ENCODE data around the gene IFNGR1. TPM values are rescaled to one million over a fixed set of nuclear protein-coding genes. Genes with fewer than 3 reads are reported as not detected.
A peak's percentile ranks its signal among the peaks of the same experiment; 100 is the strongest.
"Not testable (repeated sequence)": the region's sequence is repeated elsewhere in the genome, so short reads cannot be mapped to it uniquely, and the experiment has no call there.

IFNGR1 gene
- total RNA-seq, 1 experiment from 2014 or later, result 19.5 TPM

DNA sequence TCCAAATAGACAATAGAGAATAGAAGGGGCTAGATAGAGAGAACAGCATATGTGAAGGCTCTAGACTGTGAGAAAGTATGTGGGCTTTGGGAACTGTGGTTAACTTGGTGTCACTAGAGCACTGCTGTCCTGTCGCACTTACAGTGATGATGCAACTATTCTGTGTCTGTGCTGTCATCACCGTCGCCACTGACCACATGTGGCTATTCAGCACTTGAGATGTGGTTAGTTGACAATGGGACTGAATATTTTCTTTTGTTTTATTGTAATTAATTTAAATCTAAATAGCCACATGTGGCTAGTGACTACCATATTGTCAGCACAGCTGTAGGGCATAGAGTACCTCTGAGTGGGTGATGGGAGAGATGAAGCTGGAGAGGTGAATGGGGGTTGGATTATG, 39.0 kb upstream of the IFNGR1 start:
- no TSS peak for BruUV-seq (replicated peaks)
- peaks cover 20% of the 10 kb centered on the region for H3K4me1 ChIP-seq (replicated peaks; ENCODE audit: insufficient read depth)
- no peaks in the 10 kb centered on the region for H3K79me2 ChIP-seq (ENCODE audit: low read depth)
- H3K36me3 ChIP-seq (ENCODE audit: low read depth), result no peaks in the 10 kb centered on the region
- H3K9me3 ChIP-seq (ENCODE audit: insufficient read depth, low read depth), result peaks cover 21% of the 10 kb centered on the region; the same call in 1 of the 2 replicates
- no peak overlapping the region for H3K4me2 ChIP-seq
- intact Hi-C loops (cut with micrococcal nuclease; ENCODE audit: unreplicated experiment), result no loop called here
- no peaks in the 10 kb centered on the region for H4K20me1 ChIP-seq (ENCODE audit: insufficient read depth)
- H3F3A ChIP-seq (ENCODE audit: insufficient read depth, low read depth), result peaks cover 22% of the 10 kb centered on the region
- ChIA-PET CTCF (no interaction called here), POLR2A (ENCODE audit: unreplicated experiment) (no interaction called here)
- no peak overlapping the region for H3K27ac ChIP-seq
- peaks cover 3% of the 10 kb centered on the region; the same call in 1 of the 2 replicates for H3K27me3 ChIP-seq (ENCODE audit: insufficient read depth, low read depth)
- no peak overlapping the region for H3K4me3 ChIP-seq
- DNase-seq, result peak in 1 of 2 experiments; percentile 16
- no peak overlapping the region for H2AFZ ChIP-seq
- H3K9me2 ChIP-seq (ENCODE audit: insufficient read depth), result no peaks in the 10 kb centered on the region
- TF ChIP-seq, protein P1, sequence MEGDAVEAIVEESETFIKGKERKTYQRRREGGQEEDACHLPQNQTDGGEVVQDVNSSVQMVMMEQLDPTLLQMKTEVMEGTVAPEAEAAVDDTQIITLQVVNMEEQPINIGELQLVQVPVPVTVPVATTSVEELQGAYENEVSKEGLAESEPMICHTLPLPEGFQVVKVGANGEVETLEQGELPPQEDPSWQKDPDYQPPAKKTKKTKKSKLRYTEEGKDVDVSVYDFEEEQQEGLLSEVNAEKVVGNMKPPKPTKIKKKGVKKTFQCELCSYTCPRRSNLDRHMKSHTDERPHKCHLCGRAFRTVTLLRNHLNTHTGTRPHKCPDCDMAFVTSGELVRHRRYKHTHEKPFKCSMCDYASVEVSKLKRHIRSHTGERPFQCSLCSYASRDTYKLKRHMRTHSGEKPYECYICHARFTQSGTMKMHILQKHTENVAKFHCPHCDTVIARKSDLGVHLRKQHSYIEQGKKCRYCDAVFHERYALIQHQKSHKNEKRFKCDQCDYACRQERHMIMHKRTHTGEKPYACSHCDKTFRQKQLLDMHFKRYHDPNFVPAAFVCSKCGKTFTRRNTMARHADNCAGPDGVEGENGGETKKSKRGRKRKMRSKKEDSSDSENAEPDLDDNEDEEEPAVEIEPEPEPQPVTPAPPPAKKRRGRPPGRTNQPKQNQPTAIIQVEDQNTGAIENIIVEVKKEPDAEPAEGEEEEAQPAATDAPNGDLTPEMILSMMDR (conservative IDR thresholded peaks at IDR 0.05), result no peak
- no peak for TF ChIP-seq EZH2 (IDR thresholded peaks at IDR 0.05; ENCODE audit: low read depth)

DNA sequence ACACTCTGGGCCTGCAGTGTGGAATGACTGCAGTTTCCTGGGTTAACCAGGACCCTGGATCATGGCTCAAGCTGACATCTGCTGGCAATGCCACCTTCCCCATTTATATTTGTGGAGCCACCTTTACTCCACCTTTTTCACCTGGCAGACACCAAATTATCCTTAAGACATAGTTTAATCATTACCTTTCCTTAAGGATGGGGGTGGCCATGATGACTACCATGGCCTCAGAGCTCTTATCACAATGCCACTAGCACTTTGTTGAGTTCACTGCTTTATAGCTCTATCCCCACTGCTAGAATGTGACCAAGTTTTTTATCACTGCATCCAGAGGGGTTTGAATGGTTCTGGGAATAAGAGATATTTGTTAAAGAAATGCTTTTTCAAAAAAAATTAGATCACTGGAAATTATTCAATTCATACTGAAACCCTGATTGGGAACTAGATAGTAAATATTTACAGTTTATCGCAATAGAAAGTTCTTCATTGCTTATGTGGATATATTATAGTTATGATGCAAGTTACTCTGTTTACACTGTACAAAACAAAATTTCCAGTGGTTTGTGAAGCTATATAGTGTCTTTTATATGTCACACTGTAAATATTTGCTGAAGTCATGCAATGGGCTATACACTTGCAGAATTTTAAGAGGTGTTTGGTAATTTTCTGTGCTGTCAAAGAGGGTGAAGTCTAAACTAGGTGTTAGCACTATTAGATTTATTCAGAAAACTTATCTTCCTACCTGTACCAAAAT, 37.3 kb upstream of the IFNGR1 start:
- peak in 1 of 2 experiments; percentile 59 for DNase-seq
- Histone ChIP-seq H3K36me3 (ENCODE audit: low read depth) (no peaks in the 10 kb centered on the region), H3F3A (ENCODE audit: insufficient read depth, low read depth) (peaks cover 16% of the 10 kb centered on the region), H3K27ac (no peak overlapping the region), H3K9me3 (ENCODE audit: insufficient read depth, low read depth) (peaks cover 22% of the 10 kb centered on the region; the same call in 1 of the 2 replicates), H2AFZ (no peak overlapping the region), H3K4me1 (replicated peaks; ENCODE audit: insufficient read depth) (peaks cover 8% of the 10 kb centered on the region), H3K79me2 (ENCODE audit: low read depth) (no peaks in the 10 kb centered on the region), H3K4me3 (no peak overlapping the region), H3K27me3 (ENCODE audit: insufficient read depth, low read depth) (no peaks in the 10 kb centered on the region), H4K20me1 (ENCODE audit: insufficient read depth) (no peaks in the 10 kb centered on the region), H3K4me2 (no peak overlapping the region), H3K9me2 (ENCODE audit: insufficient read depth) (no peaks in the 10 kb centered on the region)
- no peak for TF ChIP-seq EZH2 (IDR thresholded peaks at IDR 0.05; ENCODE audit: low read depth)
- TF ChIP-seq, protein P1 (conservative IDR thresholded peaks at IDR 0.05), result no peak
- intact Hi-C loops (cut with micrococcal nuclease; ENCODE audit: unreplicated experiment), result no loop called here
- POLR2A ChIA-PET (ENCODE audit: unreplicated experiment), result no interaction called here
- BruUV-seq (replicated peaks), result no TSS peak
- CTCF ChIA-PET, result no interaction called here

DNA sequence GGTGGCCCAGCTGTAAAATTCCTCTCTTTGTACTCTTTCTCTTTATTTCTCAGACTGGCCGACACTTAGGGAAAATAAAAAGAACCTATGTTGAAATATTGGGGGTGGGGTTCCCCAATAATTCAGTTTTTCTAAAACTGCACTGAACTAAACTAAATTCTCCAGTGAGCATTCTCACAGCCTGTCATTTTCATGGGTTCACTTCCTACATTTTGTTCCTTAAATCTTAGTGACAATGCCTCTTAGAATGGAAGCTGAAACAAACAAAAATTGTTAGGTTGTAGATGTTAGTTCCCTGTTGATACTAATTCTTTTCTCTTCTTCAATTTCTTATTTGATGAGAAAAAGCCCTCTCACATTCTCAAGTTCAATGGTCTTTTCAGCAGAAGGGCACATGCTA, 35.8 kb upstream of the IFNGR1 start:
- no TSS peak for BruUV-seq (replicated peaks)
- ChIA-PET POLR2A (ENCODE audit: unreplicated experiment) (no interaction called here), CTCF (no interaction called here)
- intact Hi-C loops (cut with micrococcal nuclease; ENCODE audit: unreplicated experiment), result no loop called here
- Histone ChIP-seq H3K27me3 (ENCODE audit: insufficient read depth, low read depth) (no peaks in the 10 kb centered on the region), H3K4me3 (no peak overlapping the region), H3K4me1 (replicated peaks; ENCODE audit: insufficient read depth) (no peaks in the 10 kb centered on the region), H2AFZ (no peak overlapping the region), H3F3A (ENCODE audit: insufficient read depth, low read depth) (peaks cover 10% of the 10 kb centered on the region; the same call in 1 of the 2 replicates), H3K79me2 (ENCODE audit: low read depth) (no peaks in the 10 kb centered on the region), H4K20me1 (ENCODE audit: insufficient read depth) (no peaks in the 10 kb centered on the region), H3K9me3 (ENCODE audit: insufficient read depth, low read depth) (peaks cover 22% of the 10 kb centered on the region; the same call in 1 of the 2 replicates), H3K4me2 (no peak overlapping the region), H3K9me2 (ENCODE audit: insufficient read depth) (no peaks in the 10 kb centered on the region), H3K36me3 (ENCODE audit: low read depth) (no peaks in the 10 kb centered on the region), H3K27ac (no peak overlapping the region)
- TF ChIP-seq, protein P1 (conservative IDR thresholded peaks at IDR 0.05), result no peak
- TF ChIP-seq EZH2 (IDR thresholded peaks at IDR 0.05; ENCODE audit: low read depth), result no peak
- DNase-seq, result peak in 1 of 2 experiments; percentile 9

DNA sequence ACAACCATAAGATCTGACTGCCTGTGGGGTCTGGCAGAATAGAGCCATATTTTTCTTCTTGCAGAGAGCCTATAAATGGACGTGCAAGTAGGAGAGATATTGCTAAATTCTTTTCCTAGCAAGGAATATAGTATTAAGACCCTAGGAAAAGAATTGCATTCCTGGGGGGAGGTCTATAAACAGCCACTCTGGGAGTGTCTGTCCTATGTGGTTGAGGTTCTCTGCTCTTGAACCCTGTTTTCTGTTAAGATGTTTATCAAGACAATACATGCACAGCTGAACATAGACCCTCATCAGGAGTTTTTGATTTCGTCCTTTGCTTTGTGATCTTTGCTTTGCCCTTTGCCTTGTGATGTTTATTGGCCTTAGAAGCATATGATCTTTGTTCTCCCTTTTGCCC, 35.2 kb upstream of the IFNGR1 start:
- H3K79me2 ChIP-seq (ENCODE audit: low read depth); BruUV-seq (replicated peaks); POLR2A ChIA-PET (ENCODE audit: unreplicated experiment); H3K4me3 ChIP-seq; H2AFZ ChIP-seq; CTCF ChIA-PET; H3K36me3 ChIP-seq (ENCODE audit: low read depth); H3K4me1 ChIP-seq (replicated peaks; ENCODE audit: insufficient read depth); H4K20me1 ChIP-seq (ENCODE audit: insufficient read depth); H3K4me2 ChIP-seq; H3K27me3 ChIP-seq (ENCODE audit: insufficient read depth, low read depth); H3F3A ChIP-seq (ENCODE audit: insufficient read depth, low read depth); H3K9me2 ChIP-seq (ENCODE audit: insufficient read depth); intact Hi-C loops (cut with micrococcal nuclease; ENCODE audit: unreplicated experiment); H3K27ac ChIP-seq: not testable (repeated sequence)
- H3K9me3 ChIP-seq (ENCODE audit: insufficient read depth, low read depth), result peaks cover 22% of the 10 kb centered on the region; the same call in 1 of the 2 replicates
- peak in 1 of 2 experiments; percentile 16 for DNase-seq

All from PC-9 (cell line).